Karpas-422 (cell line): Measurements from ENCODE around the gene KRTAP10-4. TPM values are rescaled to one million over a fixed set of nuclear protein-coding genes. Genes with fewer than 3 reads are reported as not detected.

ENCODE experiments used
- DNase-seq: peaks from one replicate; pipeline ENCODE4 v3.0.0-alpha.2; 2015
- H2AFZ ChIP-seq: fragments of 200-600 bp; sonication (generic); 2 replicates; pipeline ENCODE4 v1.6.1; 2014; ENCODE audit warnings: antibody characterized with exemption, low read length, mixed read lengths
- H3K27ac ChIP-seq: fragments of 200-600 bp; sonication (generic); 2 replicates; pipeline ENCODE4 v1.5.1; 2014; ENCODE audit warnings: mild to moderate bottlenecking, low read length, moderate library complexity
- H3K27me3 ChIP-seq: fragments of 200-600 bp; sonication (generic); 2 replicates; pipeline ENCODE4 v1.6.1; 2014; ENCODE audit warnings: low read length, mixed read lengths
- H3K36me3 ChIP-seq: fragments of 200-600 bp; sonication (generic); 2 replicates; pipeline ENCODE4 v1.6.1; 2014; ENCODE audit warnings: low read length, mixed read lengths; ENCODE audit not compliant: insufficient read depth
- H3K4me1 ChIP-seq: fragments of 200-600 bp; sonication (generic); 2 replicates; pipeline ENCODE4 v1.6.1; 2014; ENCODE audit warnings: mild to moderate bottlenecking, low read length, mixed read lengths
- H3K4me2 ChIP-seq: fragments of 200-600 bp; sonication (generic); 2 replicates; pipeline ENCODE4 v1.6.1; 2014; ENCODE audit warnings: low read length, low read depth, mild to moderate bottlenecking; ENCODE audit not compliant: poor library complexity, severe bottlenecking
- H3K4me3 ChIP-seq: fragments of 200-600 bp; sonication (generic); 2 replicates; pipeline ENCODE4 v1.5.1; 2014; ENCODE audit warnings: mild to moderate bottlenecking, antibody characterized with exemption, low read length, mixed read lengths
- H3K79me2 ChIP-seq: fragments of 200-600 bp; sonication (generic); 2 replicates; pipeline ENCODE4 v1.6.1; 2014; ENCODE audit warnings: mild to moderate bottlenecking, low read length, mixed read lengths
- H3K9ac ChIP-seq: fragments of 200-600 bp; sonication (generic); 2 replicates; pipeline ENCODE4 v1.6.0; 2014; ENCODE audit warnings: low read length
- H3K9me2 ChIP-seq: fragments of 200-600 bp; sonication (generic), shearing (Covaris generic); replicated peaks from 2 replicates; pipeline ENCODE4 v1.6.0; 2014; ENCODE audit warnings: mild to moderate bottlenecking, low read length, moderate library complexity; ENCODE audit not compliant: insufficient read depth
- H3K9me3 ChIP-seq: fragments of 300-700, 200-600 bp; sonication (generic); 2 replicates; pipeline ENCODE4 v1.6.1; 2014; ENCODE audit warnings: low read length, mixed read lengths
- H4K20me1 ChIP-seq: fragments of 200-600 bp; sonication (generic); 2 replicates; pipeline ENCODE4 v1.6.1; 2014; ENCODE audit warnings: mild to moderate bottlenecking, antibody characterized with exemption, low read length, low read depth; ENCODE audit not compliant: insufficient read depth
- total RNA-seq: library from RNA; depleted of rRNA; stranded (reverse); fragments of >200 nt; shearing (Covaris generic); gene quantifications from 2 replicates; pipeline ENCODE4 v1.2.3, GENCODE V29; 2014; ENCODE audit warnings: low replicate concordance

Gene KRTAP10-4
- total RNA-seq, 1 experiment from 2014 or later = not detected

DNA sequence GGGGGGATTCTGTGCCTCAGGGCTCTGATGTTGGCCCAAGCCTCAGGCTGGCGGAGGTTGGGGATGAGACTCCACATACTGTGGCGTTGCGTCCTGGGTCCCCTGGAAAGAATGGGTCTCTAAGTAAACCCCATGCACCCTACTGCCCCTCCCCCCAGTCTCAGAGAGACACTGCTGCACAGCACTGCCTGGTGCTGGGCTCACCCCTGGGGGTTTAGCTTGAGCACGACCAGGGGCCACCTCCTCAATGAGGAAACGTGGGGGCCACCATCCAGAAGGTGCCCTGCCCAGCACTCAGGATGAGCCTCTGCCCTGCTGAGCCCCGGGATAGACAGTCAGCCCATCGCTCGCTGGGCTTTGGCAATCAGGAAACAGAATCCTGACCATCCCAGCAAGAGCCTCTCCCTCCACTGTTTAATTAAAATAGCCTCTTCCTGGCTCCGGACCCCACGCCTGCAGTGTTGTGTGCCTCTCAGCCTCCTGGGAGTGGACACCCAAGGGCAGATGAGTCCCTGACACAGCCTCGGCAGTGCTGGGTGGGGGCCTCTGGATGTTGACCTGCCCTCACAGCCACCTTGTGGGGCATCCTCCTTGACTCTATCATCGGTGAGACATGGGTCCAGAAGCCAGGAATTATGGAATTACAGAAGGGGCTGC, 3.5 kb upstream of the KRTAP10-4 start:
- H3K27me3 ChIP-seq = no peaks in the 10 kb centered on the region
- H3K4me3 ChIP-seq = no peak overlapping the region
- H4K20me1 ChIP-seq = no peaks in the 10 kb centered on the region
- peaks cover 11% of the 10 kb centered on the region for H3K4me1 ChIP-seq
- DNase-seq = no peak
- H3K9ac ChIP-seq = no peak overlapping the region
- no peak overlapping the region for H3K27ac ChIP-seq
- no peaks in the 10 kb centered on the region for H3K36me3 ChIP-seq
- no peak overlapping the region for H3K4me2 ChIP-seq
- no peak overlapping the region for H2AFZ ChIP-seq
- no peaks in the 10 kb centered on the region for H3K79me2 ChIP-seq
- H3K9me2 ChIP-seq = no peaks in the 10 kb centered on the region
- H3K9me3 ChIP-seq = no peaks in the 10 kb centered on the region

DNA sequence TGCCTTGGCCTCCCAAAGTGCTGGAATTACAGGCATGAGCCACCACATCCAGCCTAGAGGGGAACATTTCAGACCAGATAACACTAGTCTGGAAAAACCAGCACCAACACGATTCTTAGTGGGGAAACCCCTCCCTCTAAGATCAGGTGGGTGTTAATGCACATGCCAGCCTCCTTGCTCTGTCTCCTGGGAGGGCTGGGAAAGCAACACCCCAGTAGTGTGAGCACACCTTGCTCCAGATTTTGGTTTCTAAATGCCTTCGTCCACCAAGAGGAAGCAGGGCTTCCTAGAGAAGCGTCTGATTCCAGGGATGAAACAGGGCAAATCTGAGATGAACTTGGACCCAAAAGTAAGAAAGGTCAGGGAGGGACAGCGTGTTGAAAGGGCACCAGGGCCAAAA, 2.2 kb upstream of the KRTAP10-4 start:
- no peaks in the 10 kb centered on the region for H3K9me2 ChIP-seq
- H3K4me1 ChIP-seq = peaks cover 8% of the 10 kb centered on the region
- no peak overlapping the region for H3K9ac ChIP-seq
- H3K9me3 ChIP-seq = no peaks in the 10 kb centered on the region
- H3K79me2 ChIP-seq = no peaks in the 10 kb centered on the region
- H3K4me3 ChIP-seq = no peak overlapping the region
- H3K4me2 ChIP-seq = no peak overlapping the region
- no peaks in the 10 kb centered on the region for H3K27me3 ChIP-seq
- H2AFZ ChIP-seq = no peak overlapping the region
- H3K27ac ChIP-seq = no peak overlapping the region
- H3K36me3 ChIP-seq = no peaks in the 10 kb centered on the region
- no peak for DNase-seq
- no peaks in the 10 kb centered on the region for H4K20me1 ChIP-seq

DNA sequence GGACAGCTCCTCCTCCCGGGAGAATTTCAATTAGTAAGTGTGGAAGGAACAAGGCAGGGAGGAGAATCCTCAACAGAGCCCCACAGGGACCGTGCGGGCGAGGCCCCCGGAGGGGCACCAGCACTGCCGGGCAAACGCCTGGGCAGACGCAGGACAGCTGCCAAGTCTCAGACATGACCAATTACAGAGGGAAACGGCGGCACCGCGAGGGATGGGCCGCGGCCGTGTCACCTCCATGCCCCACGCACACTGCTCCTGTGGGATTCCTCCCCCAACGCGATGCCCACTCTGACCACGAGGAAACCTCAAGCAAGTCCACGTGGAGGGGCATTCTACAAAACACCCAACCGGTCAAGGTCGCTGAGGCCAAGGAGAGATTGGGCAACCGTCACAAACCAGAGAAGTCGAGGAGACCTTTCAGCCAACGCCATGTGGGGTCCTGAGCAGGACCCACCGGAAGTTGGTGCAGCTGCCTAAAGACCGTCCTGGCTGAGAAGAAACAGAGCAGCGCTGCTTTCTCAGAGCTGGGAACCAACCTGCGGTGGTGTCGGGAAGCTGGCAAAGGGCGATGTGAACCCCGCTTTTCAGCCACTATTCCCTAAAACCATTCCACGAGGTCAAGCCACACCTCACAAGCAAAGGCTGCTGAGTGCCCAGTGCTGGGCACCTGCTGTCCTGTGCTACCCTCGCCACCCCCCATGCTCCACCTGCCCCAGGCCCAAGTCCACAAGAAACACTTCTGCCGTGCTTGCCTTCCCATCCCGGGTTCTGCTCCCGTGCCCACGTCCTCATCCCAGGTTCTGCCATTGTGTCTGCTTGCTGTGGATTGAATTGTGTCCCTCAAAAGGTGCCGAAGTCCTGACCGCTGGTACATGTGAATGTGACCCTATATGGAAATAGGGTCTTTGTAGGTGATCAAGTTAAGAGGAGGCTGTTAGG, 1.4 kb upstream of the KRTAP10-4 start:
- no peak overlapping the region for H2AFZ ChIP-seq
- DNase-seq = no peak
- no peaks in the 10 kb centered on the region for H3K9me3 ChIP-seq

DNA sequence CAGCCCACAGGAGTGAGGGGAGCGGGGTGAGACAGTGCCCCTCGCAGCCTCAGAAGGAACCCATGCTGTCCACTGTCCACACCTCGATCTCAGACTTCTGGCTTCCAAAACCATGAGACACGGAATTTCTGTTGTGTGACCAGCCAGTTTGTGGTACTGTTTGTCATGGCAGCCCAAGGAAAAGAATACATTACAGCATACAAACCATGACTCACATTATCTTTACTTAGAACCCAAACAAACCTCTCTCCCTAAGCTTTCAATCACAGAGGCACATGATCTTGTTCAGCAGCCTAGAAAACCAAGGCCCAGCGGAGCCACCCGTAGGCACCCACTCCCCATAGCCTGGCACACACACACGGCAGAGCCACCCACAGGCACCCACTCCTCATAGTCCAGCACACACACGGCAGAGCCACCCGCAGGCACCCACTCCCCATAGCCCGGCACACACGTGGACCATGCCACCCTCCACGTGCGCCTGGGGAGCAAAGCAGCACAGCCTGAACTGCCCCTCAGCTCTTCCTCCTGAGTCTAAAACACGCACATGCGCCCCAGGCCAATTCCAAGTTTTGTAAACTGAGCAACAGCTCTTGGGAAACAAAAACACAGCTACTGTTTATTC, 458 bp upstream of the KRTAP10-4 start:
- H3K4me1 ChIP-seq = no peaks in the 10 kb centered on the region; the same call in 1 of the 2 replicates
- DNase-seq = no peak
- no peak overlapping the region for H3K9ac ChIP-seq
- H3K4me3 ChIP-seq = no peak overlapping the region
- H3K9me3 ChIP-seq = no peaks in the 10 kb centered on the region
- no peak overlapping the region for H3K27ac ChIP-seq
- H4K20me1 ChIP-seq = no peaks in the 10 kb centered on the region
- no peaks in the 10 kb centered on the region for H3K79me2 ChIP-seq
- no peak overlapping the region for H3K4me2 ChIP-seq
- H3K36me3 ChIP-seq = no peaks in the 10 kb centered on the region
- no peaks in the 10 kb centered on the region for H3K27me3 ChIP-seq
- no peaks in the 10 kb centered on the region for H3K9me2 ChIP-seq
- no peak overlapping the region for H2AFZ ChIP-seq

More for the DNA sequence above, 1.4 kb upstream of the KRTAP10-4 start:
- no peak overlapping the region for H3K9ac ChIP-seq
- H3K4me2 ChIP-seq = no peak overlapping the region
- H3K27me3 ChIP-seq = no peaks in the 10 kb centered on the region
- no peaks in the 10 kb centered on the region for H3K79me2 ChIP-seq
- no peaks in the 10 kb centered on the region for H3K9me2 ChIP-seq
- H3K27ac ChIP-seq = no peak overlapping the region
- H3K4me1 ChIP-seq = no peaks in the 10 kb centered on the region; the same call in 1 of the 2 replicates
- H3K36me3 ChIP-seq = no peaks in the 10 kb centered on the region
- no peaks in the 10 kb centered on the region for H4K20me1 ChIP-seq
- H3K4me3 ChIP-seq = no peak overlapping the region

DNA sequence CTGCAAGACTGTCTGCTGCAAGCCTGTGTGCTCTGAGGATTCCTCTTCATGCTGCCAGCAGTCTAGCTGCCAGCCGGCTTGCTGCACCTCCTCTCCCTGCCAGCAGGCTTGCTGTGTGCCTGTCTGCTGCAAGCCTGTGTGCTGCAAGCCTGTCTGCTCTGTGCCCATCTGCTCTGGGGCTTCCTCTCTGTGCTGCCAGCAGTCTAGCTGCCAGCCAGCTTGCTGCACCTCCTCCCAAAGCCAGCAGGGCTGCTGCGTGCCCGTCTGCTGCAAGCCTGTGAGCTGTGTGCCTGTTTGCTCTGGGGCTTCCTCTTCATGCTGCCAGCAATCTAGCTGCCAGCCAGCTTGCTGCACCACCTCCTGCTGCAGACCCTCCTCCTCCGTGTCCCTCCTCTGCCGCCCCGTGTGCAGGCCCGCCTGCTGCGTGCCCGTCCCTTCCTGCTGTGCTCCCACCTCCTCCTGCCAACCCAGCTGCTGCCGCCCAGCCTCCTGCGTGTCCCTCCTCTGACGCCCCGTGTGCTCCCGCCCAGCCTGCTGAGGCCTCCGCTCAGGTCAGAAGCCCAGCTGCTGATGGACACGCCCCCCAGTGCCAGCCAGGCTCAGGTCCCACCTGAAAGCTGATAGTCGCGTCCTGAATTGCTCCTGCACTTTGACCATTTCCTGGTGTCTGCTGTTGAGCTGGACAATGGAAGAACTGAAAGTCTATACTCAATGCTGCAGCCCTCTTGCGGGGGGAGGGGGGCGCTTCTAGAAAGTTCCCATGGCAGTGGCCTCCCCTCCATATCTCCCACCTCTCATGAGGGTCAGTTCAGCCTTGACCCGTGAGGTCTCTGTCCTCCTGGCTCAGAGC, 1.2 kb downstream of the KRTAP10-4 start:
- Histone ChIP-seq H3K9ac (no peak overlapping the region), H3K4me3 (no peak overlapping the region), H3K36me3 (no peaks in the 10 kb centered on the region), H3K27me3 (no peaks in the 10 kb centered on the region), H2AFZ (no peak overlapping the region), H3K9me2 (no peaks in the 10 kb centered on the region), H3K9me3 (no peaks in the 10 kb centered on the region), H4K20me1 (no peaks in the 10 kb centered on the region), H3K27ac (no peak overlapping the region), H3K4me1 (no peaks in the 10 kb centered on the region), H3K4me2 (no peak overlapping the region), H3K79me2 (no peaks in the 10 kb centered on the region)
- DNase-seq = no peak

DNA sequence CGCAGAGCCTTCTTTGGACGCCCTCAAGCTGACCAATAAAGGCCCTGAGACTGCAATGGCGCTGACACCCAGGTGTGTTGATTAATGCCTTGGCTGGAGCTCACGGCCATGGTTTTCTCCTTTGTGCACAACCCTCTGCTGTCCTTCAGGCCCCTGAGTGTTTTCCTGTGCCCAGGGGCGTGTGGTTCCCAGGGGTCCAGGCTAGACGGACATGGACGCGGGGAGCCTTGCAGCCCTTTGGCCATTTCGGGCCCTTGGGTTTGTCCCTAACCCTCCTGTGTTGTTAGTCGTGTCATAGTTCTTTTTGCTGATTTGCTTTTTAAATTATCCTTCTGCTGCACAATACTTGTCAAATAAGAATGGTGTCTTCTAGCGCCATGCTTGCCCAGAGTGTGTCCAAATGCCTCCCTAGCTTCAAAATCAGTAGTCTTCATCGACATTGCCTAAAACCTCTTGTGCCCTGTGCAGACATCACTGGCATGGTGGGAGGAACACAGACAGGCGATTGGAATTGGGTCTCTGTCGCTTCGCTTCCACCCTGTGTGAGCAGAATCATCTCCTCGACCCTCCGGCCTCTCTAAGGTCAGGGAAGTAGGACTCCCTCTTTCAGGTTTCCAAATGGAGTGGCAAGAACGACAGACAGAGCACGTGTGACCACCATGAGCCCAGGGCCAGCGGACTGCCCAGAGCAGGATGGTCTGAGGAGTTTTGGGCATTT, 1.9 kb downstream of the KRTAP10-4 start:
- DNase-seq = no peak
- Histone ChIP-seq H3K27me3 (no peaks in the 10 kb centered on the region), H3K9me3 (no peaks in the 10 kb centered on the region), H2AFZ (no peak overlapping the region), H3K9ac (no peak overlapping the region), H4K20me1 (no peaks in the 10 kb centered on the region), H3K4me2 (no peak overlapping the region), H3K36me3 (no peaks in the 10 kb centered on the region), H3K9me2 (no peaks in the 10 kb centered on the region), H3K27ac (no peak overlapping the region), H3K4me1 (no peaks in the 10 kb centered on the region), H3K4me3 (no peak overlapping the region), H3K79me2 (no peaks in the 10 kb centered on the region)

DNA sequence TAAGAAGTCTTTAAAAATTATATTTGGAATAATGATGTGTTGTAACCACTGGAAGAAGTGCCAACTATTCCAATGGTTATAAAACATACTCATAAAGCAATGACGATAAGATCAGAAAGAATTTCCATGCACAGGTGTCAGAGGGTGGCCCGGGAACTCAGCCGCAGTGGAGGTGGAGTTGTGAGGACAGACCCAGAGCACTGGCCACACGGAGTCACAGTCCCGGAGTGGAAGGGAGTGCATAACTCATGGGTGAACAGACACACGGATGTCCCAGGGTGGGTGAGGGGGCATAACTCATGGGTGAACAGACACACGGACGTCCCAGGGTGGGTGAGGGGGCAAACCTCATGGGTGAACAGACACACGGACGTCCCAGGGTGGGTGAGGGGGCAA, 2.5 kb downstream of the KRTAP10-4 start:
- no peaks in the 10 kb centered on the region for H3K27me3 ChIP-seq
- H3K4me2 ChIP-seq = no peak overlapping the region
- no peak overlapping the region for H2AFZ ChIP-seq
- H4K20me1 ChIP-seq = no peaks in the 10 kb centered on the region
- H3K9ac ChIP-seq = no peak overlapping the region
- no peaks in the 10 kb centered on the region for H3K79me2 ChIP-seq
- no peaks in the 10 kb centered on the region for H3K9me2 ChIP-seq
- H3K4me3 ChIP-seq = no peak overlapping the region
- no peaks in the 10 kb centered on the region for H3K4me1 ChIP-seq
- H3K27ac ChIP-seq = no peak overlapping the region
- no peak for DNase-seq
- H3K9me3 ChIP-seq = no peaks in the 10 kb centered on the region
- no peaks in the 10 kb centered on the region for H3K36me3 ChIP-seq
